ENCODE measurements around the gene STK38L. TPM values are rescaled to one million over a fixed set of nuclear protein-coding genes. Genes with fewer than 3 reads are reported as not detected.

Gene STK38L
- polyA plus RNA-seq, 1 experiment: 4.8 TPM

- ChIA-PET POLR2A (no interaction called here), CTCF (interaction anchor here (1.2 to 2.9 kb wide), 2 partner anchors 26 to 224 kb away, joined by 3 to 8 read pairs; no protein-coding TSS in a partner anchor)
- Histone ChIP-seq H3K36me3 (ENCODE audit: control insufficient read depth, insufficient read depth, low read length) (no peaks in the 10 kb centered on the region), H3K4me3 (ENCODE audit: low read depth, low read length) (no peak overlapping the region), H3K27me3 (ENCODE audit: control insufficient read depth, insufficient read depth, low read length) (no peaks in the 10 kb centered on the region)
- TF ChIP-seq, protein P1, sequence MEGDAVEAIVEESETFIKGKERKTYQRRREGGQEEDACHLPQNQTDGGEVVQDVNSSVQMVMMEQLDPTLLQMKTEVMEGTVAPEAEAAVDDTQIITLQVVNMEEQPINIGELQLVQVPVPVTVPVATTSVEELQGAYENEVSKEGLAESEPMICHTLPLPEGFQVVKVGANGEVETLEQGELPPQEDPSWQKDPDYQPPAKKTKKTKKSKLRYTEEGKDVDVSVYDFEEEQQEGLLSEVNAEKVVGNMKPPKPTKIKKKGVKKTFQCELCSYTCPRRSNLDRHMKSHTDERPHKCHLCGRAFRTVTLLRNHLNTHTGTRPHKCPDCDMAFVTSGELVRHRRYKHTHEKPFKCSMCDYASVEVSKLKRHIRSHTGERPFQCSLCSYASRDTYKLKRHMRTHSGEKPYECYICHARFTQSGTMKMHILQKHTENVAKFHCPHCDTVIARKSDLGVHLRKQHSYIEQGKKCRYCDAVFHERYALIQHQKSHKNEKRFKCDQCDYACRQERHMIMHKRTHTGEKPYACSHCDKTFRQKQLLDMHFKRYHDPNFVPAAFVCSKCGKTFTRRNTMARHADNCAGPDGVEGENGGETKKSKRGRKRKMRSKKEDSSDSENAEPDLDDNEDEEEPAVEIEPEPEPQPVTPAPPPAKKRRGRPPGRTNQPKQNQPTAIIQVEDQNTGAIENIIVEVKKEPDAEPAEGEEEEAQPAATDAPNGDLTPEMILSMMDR (IDR thresholded peaks at IDR 0.05; ENCODE audit: insufficient read depth, low read depth, low read length): no peak
- DNase-seq (ENCODE audit: low read depth): no peak
Observed at GRCh38 chr12:27279826-27280225, 35.7 kb downstream of the STK38L start.

DNA sequence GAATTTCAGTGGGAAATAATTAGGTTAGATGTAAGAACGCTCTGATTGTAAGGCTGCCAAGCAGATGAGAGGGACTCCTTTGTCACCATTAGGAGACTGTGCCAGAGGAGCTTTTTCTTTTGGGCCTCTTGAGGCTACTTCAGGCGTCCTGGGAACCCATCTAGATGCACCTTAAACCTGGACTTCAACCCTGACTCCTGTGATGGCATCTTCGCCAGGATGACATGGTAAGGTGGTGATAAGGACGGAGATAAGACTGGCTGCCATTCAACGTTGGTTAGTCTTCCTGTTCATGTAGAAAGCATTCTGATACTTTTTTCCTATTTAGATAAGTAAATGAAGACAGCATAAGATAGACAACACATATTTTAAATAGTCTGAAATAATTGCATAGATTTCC is 36.3 kb downstream of the STK38L start:
- DNase-seq (ENCODE audit: low read depth): no peak
- Histone ChIP-seq H3K36me3 (ENCODE audit: control insufficient read depth, insufficient read depth, low read length) (no peaks in the 10 kb centered on the region), H3K27me3 (ENCODE audit: control insufficient read depth, insufficient read depth, low read length) (no peaks in the 10 kb centered on the region), H3K4me3 (ENCODE audit: low read depth, low read length) (no peak overlapping the region)
- CTCF ChIA-PET: interaction anchor here (2.9 kb wide), 1 partner anchor 25 kb away, joined by 8 read pairs; no protein-coding TSS in a partner anchor
- POLR2A ChIA-PET: no interaction called here
- TF ChIP-seq, protein P1 (IDR thresholded peaks at IDR 0.05; ENCODE audit: insufficient read depth, low read depth, low read length): no peak

- DNase-seq (ENCODE audit: low read depth): no peak
- Histone ChIP-seq H3K27me3 (ENCODE audit: control insufficient read depth, insufficient read depth, low read length) (no peaks in the 10 kb centered on the region), H3K4me3 (ENCODE audit: low read depth, low read length) (no peak overlapping the region), H3K36me3 (ENCODE audit: control insufficient read depth, insufficient read depth, low read length) (no peaks in the 10 kb centered on the region)
- CTCF ChIA-PET: interaction anchor here (2.9 kb wide), 1 partner anchor 23 kb away, joined by 8 read pairs; no protein-coding TSS in a partner anchor
- TF ChIP-seq, protein P1 (IDR thresholded peaks at IDR 0.05; ENCODE audit: insufficient read depth, low read depth, low read length): no peak
- POLR2A ChIA-PET: no interaction called here
Observed at GRCh38 chr12:27282754-27283153, 38.7 kb downstream of the STK38L start.

DNA sequence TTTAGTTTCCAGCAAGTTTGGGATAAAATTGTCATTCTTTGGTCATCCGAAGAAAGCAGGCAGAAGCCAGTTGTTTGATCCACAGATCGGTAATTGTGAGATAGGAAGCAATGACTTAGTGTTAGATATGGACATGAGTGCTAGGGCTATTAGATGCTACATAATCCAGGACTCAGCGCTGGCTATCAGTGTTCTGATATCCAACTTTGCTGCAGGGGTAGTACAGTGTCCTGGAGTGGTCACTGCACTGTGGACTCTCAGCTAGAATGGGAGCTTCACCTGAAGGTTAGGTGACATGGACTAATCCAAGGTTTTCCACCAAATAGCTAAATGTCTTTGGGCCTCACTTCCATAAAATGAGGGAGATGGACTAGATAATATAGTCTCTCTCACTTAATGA is 39.9 kb downstream of the STK38L start:
- ChIA-PET POLR2A (no interaction called here), CTCF (interaction anchor here (0.9 to 1.1 kb wide), 3 partner anchors 13 to 229 kb away, joined by 3 to 5 read pairs (median 3); no protein-coding TSS in a partner anchor)
- H3K36me3 ChIP-seq (ENCODE audit: control insufficient read depth, insufficient read depth, low read length): no peaks in the 10 kb centered on the region
- no peaks in the 10 kb centered on the region for H3K27me3 ChIP-seq (ENCODE audit: control insufficient read depth, insufficient read depth, low read length)
- TF ChIP-seq, protein P1 (IDR thresholded peaks at IDR 0.05; ENCODE audit: insufficient read depth, low read depth, low read length): no peak
- no peak overlapping the region for H3K4me3 ChIP-seq (ENCODE audit: low read depth, low read length)
- DNase-seq (ENCODE audit: low read depth): no peak

GRCh38 chr12:27284751-27285150 is 40.7 kb downstream of the STK38L start:
- ChIA-PET CTCF (interaction anchor here (0.9 to 1.1 kb wide), 3 partner anchors 12 to 22 kb away, joined by 3 to 5 read pairs (median 4); no protein-coding TSS in a partner anchor), POLR2A (no interaction called here)
- Histone ChIP-seq H3K27me3 (ENCODE audit: control insufficient read depth, insufficient read depth, low read length) (no peaks in the 10 kb centered on the region), H3K36me3 (ENCODE audit: control insufficient read depth, insufficient read depth, low read length) (no peaks in the 10 kb centered on the region), H3K4me3 (ENCODE audit: low read depth, low read length) (no peak overlapping the region)
- TF ChIP-seq, protein P1 (IDR thresholded peaks at IDR 0.05; ENCODE audit: insufficient read depth, low read depth, low read length): no peak
- peak; percentile 16 for DNase-seq (ENCODE audit: low read depth)

Data from BJ (cell line).